ENCODE measurements around the gene SPINT1. TPM values are rescaled to one million over a fixed set of nuclear protein-coding genes. Genes with fewer than 3 reads are reported as not detected.

Gene SPINT1
- total RNA-seq, 4 donors from 2014 or later, result 303 to 430 (median 372) TPM

GRCh38 chr15:40829115-40829514 is 14.7 kb upstream of the SPINT1 start:
- no peak for DNase-seq (ENCODE audit: low spot score in 2 of 2)
- Histone ChIP-seq H3K27ac (no peak overlapping the region), H3K4me1 (no peaks in the 10 kb centered on the region), H3K27me3 (no peaks in the 10 kb centered on the region), H3K9me3 (no peaks in the 10 kb centered on the region), H3K36me3 (no peaks in the 10 kb centered on the region), H3K4me3 (no peak overlapping the region)
- TF ChIP-seq POLR2AphosphoS5 (IDR thresholded peaks at IDR 0.05), result no peak
- TF ChIP-seq POLR2A (IDR thresholded peaks at IDR 0.05), result no peak
- TF ChIP-seq EP300 (IDR thresholded peaks at IDR 0.05), result no peak
- no peak for TF ChIP-seq CTCF (IDR thresholded peaks at IDR 0.05)
- WGBS, result 68% methylated on average over 5 of the region's 7 CpGs

- WGBS, result 80% methylated on average over 2 of the region's 2 CpGs
- Histone ChIP-seq H3K36me3 (no peaks in the 10 kb centered on the region), H3K4me3 (no peak overlapping the region), H3K9me3 (no peaks in the 10 kb centered on the region), H3K27me3 (no peaks in the 10 kb centered on the region), H3K4me1 (no peaks in the 10 kb centered on the region), H3K27ac (no peak overlapping the region)
- TF ChIP-seq POLR2AphosphoS5 (IDR thresholded peaks at IDR 0.05) (no peak), CTCF (IDR thresholded peaks at IDR 0.05) (no peak), EP300 (IDR thresholded peaks at IDR 0.05) (no peak), POLR2A (IDR thresholded peaks at IDR 0.05) (no peak)
- DNase-seq (ENCODE audit: low spot score in 2 of 2), result no peak
These were observed 13.0 kb upstream of the SPINT1 start for GRCh38 chr15:40830884-40831283.

DNA sequence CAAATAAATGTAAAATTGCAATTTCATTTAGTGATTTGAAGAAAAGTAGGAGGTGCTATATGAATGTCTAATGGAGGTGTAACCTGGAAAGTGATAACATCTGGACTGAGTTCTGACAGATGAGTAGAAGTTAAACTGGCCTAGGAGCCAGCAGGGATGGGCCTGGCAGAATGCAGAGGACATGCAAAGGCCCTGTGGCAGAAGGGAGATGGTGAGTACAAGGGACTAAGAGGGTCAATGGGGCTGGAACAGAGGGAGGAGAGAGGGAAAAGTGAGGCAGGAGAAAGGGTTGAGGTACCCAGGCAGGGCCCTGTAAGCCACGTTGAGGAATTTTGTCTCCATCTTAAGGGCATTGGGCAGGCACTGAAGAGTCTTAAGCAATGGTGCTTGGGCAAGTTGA is 12.0 kb upstream of the SPINT1 start:
- Histone ChIP-seq H3K4me1 (no peaks in the 10 kb centered on the region), H3K4me3 (no peak overlapping the region), H3K27ac (no peak overlapping the region), H3K27me3 (no peaks in the 10 kb centered on the region), H3K36me3 (no peaks in the 10 kb centered on the region), H3K9me3 (no peaks in the 10 kb centered on the region)
- TF ChIP-seq POLR2AphosphoS5 (IDR thresholded peaks at IDR 0.05) (no peak), POLR2A (IDR thresholded peaks at IDR 0.05) (no peak), CTCF (IDR thresholded peaks at IDR 0.05) (no peak), EP300 (IDR thresholded peaks at IDR 0.05) (no peak)
- DNase-seq (ENCODE audit: low spot score in 2 of 2), result no peak
- WGBS, result 69% methylated on average over 1 of the region's 1 CpG

DNA sequence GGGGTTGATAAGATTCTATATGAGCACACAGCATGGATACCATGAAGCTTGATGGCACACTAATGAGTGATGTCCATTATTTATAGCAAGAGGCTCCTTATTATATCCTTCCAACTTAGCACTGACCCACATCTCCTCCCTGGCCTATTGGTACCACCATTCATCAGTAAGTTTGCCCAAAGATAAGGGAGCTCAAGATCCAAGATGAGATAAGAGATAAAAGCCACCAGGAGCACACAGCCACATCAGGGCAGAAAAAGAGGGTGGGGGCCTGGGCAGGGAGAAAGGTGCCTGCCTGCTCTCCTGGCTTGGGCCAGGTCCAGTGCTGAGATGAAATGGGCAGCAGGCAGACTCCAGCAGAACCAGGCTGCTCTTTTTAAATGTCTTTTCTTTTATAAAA is 10.9 kb upstream of the SPINT1 start:
- no peaks in the 10 kb centered on the region for H3K4me1 ChIP-seq
- TF ChIP-seq EP300 (IDR thresholded peaks at IDR 0.05), result no peak
- no peak for TF ChIP-seq POLR2AphosphoS5 (IDR thresholded peaks at IDR 0.05)
- TF ChIP-seq POLR2A (IDR thresholded peaks at IDR 0.05), result no peak
- no peak for TF ChIP-seq CTCF (IDR thresholded peaks at IDR 0.05)
- no peaks in the 10 kb centered on the region for H3K36me3 ChIP-seq
- no peak for DNase-seq (ENCODE audit: low spot score in 2 of 2)
- H3K27ac ChIP-seq, result no peak overlapping the region
- H3K4me3 ChIP-seq, result no peak overlapping the region
- H3K27me3 ChIP-seq, result no peaks in the 10 kb centered on the region
- H3K9me3 ChIP-seq, result no peaks in the 10 kb centered on the region

DNA sequence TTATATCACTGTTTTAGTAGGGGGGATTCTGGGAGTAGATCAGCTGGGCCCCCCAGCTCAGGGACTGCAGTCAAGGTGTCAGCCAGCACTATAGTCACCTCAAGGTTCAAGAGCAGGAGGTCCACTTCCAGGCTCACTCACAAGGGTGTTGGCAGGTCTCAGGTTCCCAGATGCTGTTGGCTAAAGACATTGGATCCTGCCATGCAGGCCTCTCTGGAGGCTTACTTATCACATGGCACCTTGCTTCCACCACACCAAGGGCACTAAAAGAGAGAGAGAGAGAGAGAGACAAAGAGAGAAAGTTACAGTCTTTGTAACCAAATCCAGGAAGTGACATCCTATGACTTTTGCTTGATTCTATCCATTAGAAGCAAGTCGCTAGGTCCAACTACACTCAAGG is 7.8 kb upstream of the SPINT1 start:
- H3K27ac ChIP-seq, result no peak overlapping the region
- H3K27me3 ChIP-seq, result no peaks in the 10 kb centered on the region
- WGBS, result 90% methylated on average over 1 of the region's 1 CpG
- no peaks in the 10 kb centered on the region for H3K36me3 ChIP-seq
- no peak for DNase-seq (ENCODE audit: low spot score in 2 of 2)
- TF ChIP-seq CTCF (IDR thresholded peaks at IDR 0.05) (no peak), POLR2A (IDR thresholded peaks at IDR 0.05) (no peak), POLR2AphosphoS5 (IDR thresholded peaks at IDR 0.05) (no peak), EP300 (IDR thresholded peaks at IDR 0.05) (no peak)
- H3K9me3 ChIP-seq, result no peaks in the 10 kb centered on the region
- no peak overlapping the region for H3K4me3 ChIP-seq
- no peaks in the 10 kb centered on the region for H3K4me1 ChIP-seq
